Mammary microvascular endothelial cell (primary cell): ENCODE results near the gene LONRF2. TPM values are rescaled to one million over a fixed set of nuclear protein-coding genes. Genes with fewer than 3 reads are reported as not detected.

Source experiments
- total RNA-seq: library from RNA; depleted of rRNA; stranded (reverse); fragments of >200 nt; gene quantifications from 2 replicates; pipeline ENCODE4 v1.2.3, GENCODE V29; 2015

LONRF2 gene
- total RNA-seq: 0.30 TPM in 1 of 2 replicates, not detected in the other

DNA sequence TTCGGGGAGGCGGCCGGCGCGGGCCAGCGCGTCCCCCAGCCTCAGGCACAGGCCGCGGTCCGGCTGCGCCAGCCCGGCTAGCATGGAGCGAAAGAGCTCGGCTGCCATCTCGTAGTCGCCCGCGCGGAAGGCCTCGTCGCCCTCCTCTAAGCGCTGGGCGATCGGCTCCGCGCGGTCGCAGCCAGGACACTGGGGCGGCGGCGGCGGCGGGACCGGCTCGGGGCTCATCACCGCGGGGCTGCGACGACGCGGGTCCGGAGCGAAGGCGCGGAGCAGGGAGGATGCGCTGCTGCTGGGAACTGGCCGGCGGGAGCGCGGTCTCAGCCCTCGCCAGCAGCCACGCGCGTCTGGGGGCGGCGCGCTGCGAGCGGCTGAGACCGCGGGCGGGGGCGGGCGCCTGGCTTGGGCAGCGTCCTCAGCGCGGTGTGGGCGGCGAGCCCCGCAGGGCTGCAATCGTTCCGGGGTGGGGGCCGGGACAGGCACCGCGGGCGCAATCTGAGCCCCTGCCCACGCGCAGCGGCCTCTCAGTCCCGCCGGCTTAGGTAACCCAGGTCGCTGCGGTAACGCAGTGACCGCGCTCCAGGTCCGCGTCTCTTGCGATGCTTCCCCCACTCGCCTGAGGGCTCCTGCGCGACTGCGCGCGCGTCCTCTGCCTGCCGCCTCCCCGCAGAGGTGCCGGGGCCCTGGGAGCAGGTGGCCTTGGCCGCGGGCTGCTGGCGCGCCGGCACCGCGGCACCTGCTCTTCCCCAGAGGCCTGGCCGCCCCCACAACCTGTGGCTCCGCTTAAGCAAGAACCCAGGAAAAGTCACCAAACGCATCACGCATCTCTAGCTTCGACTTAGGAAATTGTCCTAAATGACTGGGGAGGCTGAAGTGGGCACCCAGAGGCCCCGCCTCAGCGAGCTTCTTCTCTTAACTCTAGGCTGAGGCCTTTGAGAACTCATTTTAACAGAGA lies at the start of gene LONRF2:
Gene LONRF2, minus strand, starts transcription at position 636 of the 955 bp plus-strand sequence. Its CDS starts 408 bp downstream, at position 228.

Other genes with a start within 250 kb of the LONRF2 start
- 0.49 and 0.80 TPM in 2 replicates for gene AFF3, start 179.9 kb downstream of the LONRF2 start, total RNA-seq
- 10.4 and 14.4 TPM in 2 replicates for gene CHST10, start 95.2 kb upstream of the LONRF2 start, total RNA-seq
- not detected in 2 replicates for gene NMS, start 148.0 kb upstream of the LONRF2 start, total RNA-seq
- gene PDCL3, start 240.5 kb upstream of the LONRF2 start, total RNA-seq: 25.0 and 28.9 TPM in 2 replicates